Endothelial cell of umbilical vein (primary cell): ENCODE results near the gene AKT3. TPM values are rescaled to one million over a fixed set of nuclear protein-coding genes. Genes with fewer than 3 reads are reported as not detected.

Experiments
- BruUV-seq: library from RNA; stranded (reverse); fragments of 400-500 nt; replicated peaks from 2 replicates; lab custom pipeline; 2021; lab: Mats Ljungman, UMichigan
- CTCF ChIA-PET: fragments of 300-600, 350-600 bp; sonication (Branson Sonifier 250); formaldehyde crosslinking; loops from one replicate; lab custom pipeline; 2021; ENCODE audit warnings: antibody characterized with exemption, inconsistent platforms; lab: Charles Lee
- POLR2A ChIA-PET: fragments of 300-600, 350-600 bp; sonication (Branson Sonifier 250); formaldehyde crosslinking; loops from one replicate; lab custom pipeline; 2021; ENCODE audit warnings: antibody characterized with exemption, inconsistent platforms; lab: Charles Lee
- DNase-seq: peaks from one replicate; pipeline ENCODE4 v3.0.0-alpha.2; 2011; ENCODE audit warnings: low read depth, low spot score
- FAIRE-seq: peaks from 2 replicates; lab custom pipeline; 2011; peaks lifted over from hg19 to GRCh38; lab: Jason Lieb, UNC
- H2AFZ ChIP-seq: 2 replicates; pipeline ENCODE4 v1.6.0; 2012; ENCODE audit warnings: low read depth, low read length, control low read depth, inconsistent platforms
- H3K27ac ChIP-seq: 2 replicates; pipeline ENCODE4 v1.5.1; 2011; ENCODE audit warnings: low read depth, mild to moderate bottlenecking, control low read depth, low read length, moderate library complexity; ENCODE audit not compliant: insufficient read depth
- H3K27me3 ChIP-seq, 2 experiments: 2 replicates each; pipeline versions ENCODE4 v1.6.0 to v1.6.1; 2011; ENCODE audit warnings: low read length in 2 of 2, mixed read lengths in 1 of 2; ENCODE audit not compliant: control insufficient read depth in 2 of 2, insufficient read depth in 2 of 2
- H3K36me3 ChIP-seq, 2 experiments: 2 replicates in 1 of 2; 3 replicates in 1 of 2; pipeline ENCODE4 v1.5.1; 2011; ENCODE audit warnings: low read length in 2 of 2, mild to moderate bottlenecking in 1 of 2, moderate library complexity in 1 of 2; ENCODE audit not compliant: control insufficient read depth in 2 of 2, insufficient read depth in 2 of 2; ENCODE audit errors: extremely low read depth in 1 of 2
- H3K4me1 ChIP-seq: 3 replicates; pipeline ENCODE4 v1.5.1; 2011; ENCODE audit warnings: mild to moderate bottlenecking, low read length; ENCODE audit not compliant: control insufficient read depth, insufficient read depth; ENCODE audit errors: extremely low read depth
- H3K4me2 ChIP-seq: 2 replicates; pipeline ENCODE4 v1.6.1; 2011; ENCODE audit warnings: low read length, control low read depth, mixed read lengths; ENCODE audit not compliant: insufficient read depth
- H3K4me3 ChIP-seq, 3 experiments: fragments of 200-600 bp in 1 of 3; sonication (generic), shearing (Covaris generic) in 1 of 3; replicated peaks in 1 of 3; 2 replicates each; pipeline ENCODE4 v1.5.1; 2011 to 2016; ENCODE audit warnings: control low read depth in 3 of 3, low read length in 3 of 3, mild to moderate bottlenecking in 2 of 3, inconsistent platforms in 1 of 3, low read depth in 1 of 3, moderate library complexity in 1 of 3; ENCODE audit not compliant: insufficient read depth in 1 of 3
- H3K79me2 ChIP-seq: 2 replicates; pipeline ENCODE4 v1.6.0; 2012; ENCODE audit warnings: low read length, inconsistent platforms; ENCODE audit not compliant: control insufficient read depth, insufficient read depth
- H3K9ac ChIP-seq: replicated peaks from 2 replicates; pipeline ENCODE3; 2011; ENCODE audit warnings: low read length, control low read depth; ENCODE audit not compliant: insufficient read depth; ENCODE audit errors: extremely low read depth
- H3K9me1 ChIP-seq: replicated peaks from 3 replicates; pipeline ENCODE4 v1.6.0; 2011; ENCODE audit warnings: mild to moderate bottlenecking, low read length; ENCODE audit not compliant: control insufficient read depth, insufficient read depth; ENCODE audit errors: extremely low read depth
- H3K9me3 ChIP-seq: replicated peaks from 2 replicates; pipeline ENCODE4 v1.5.1; 2012; ENCODE audit warnings: low read length, inconsistent platforms; ENCODE audit not compliant: control insufficient read depth, insufficient read depth
- H4K20me1 ChIP-seq: replicated peaks from 2 replicates; pipeline ENCODE3; 2011; ENCODE audit warnings: mild to moderate bottlenecking, low read length; ENCODE audit not compliant: control insufficient read depth, insufficient read depth; ENCODE audit errors: extremely low read depth
- CTCF ChIP-seq, 2 donors: IDR thresholded peaks; 1 replicate in 1 of 2; 2 replicates in 1 of 2; pipeline ENCODE4 v1.5.1; 2011; ENCODE audit warnings: low read length in 2 of 2, mild to moderate bottlenecking in 2 of 2, moderate library complexity in 2 of 2, control low read depth in 1 of 2, inconsistent platforms in 1 of 2, low read depth in 1 of 2; ENCODE audit not compliant: insufficient read depth in 1 of 2; ENCODE audit errors: extremely low read depth in 1 of 2
- EZH2 ChIP-seq: IDR thresholded peaks from 2 replicates; pipeline ENCODE4 v1.6.1; 2012; ENCODE audit warnings: borderline replicate concordance, low read depth, mild to moderate bottlenecking, moderate library complexity, low read length, inconsistent platforms; ENCODE audit not compliant: severe bottlenecking
- FOS ChIP-seq: IDR thresholded peaks from 2 replicates; pipeline ENCODE4 v1.6.1; 2011; ENCODE audit warnings: mild to moderate bottlenecking, low read length, moderate library complexity, borderline replicate concordance; ENCODE audit not compliant: insufficient read depth
- GATA2 ChIP-seq: IDR thresholded peaks from 2 replicates; pipeline ENCODE4 v1.7.0; 2011; ENCODE audit warnings: low read depth, mild to moderate bottlenecking, moderate library complexity, mixed read lengths, low read length; ENCODE audit not compliant: insufficient read length, insufficient read depth
- JUN ChIP-seq: IDR thresholded peaks from 2 replicates; pipeline ENCODE4 v1.6.1; 2011; ENCODE audit warnings: borderline replicate concordance, low read depth; ENCODE audit not compliant: insufficient read length, insufficient read depth
- MAX ChIP-seq: IDR thresholded peaks from 2 replicates; pipeline ENCODE4 v1.6.1; 2011; ENCODE audit not compliant: insufficient read depth, insufficient read length
- MYC ChIP-seq: IDR thresholded peaks from one replicate; pipeline ENCODE4 v1.6.1; 2011; ENCODE audit warnings: mild to moderate bottlenecking, low read depth, low read length
- POLR2A ChIP-seq: IDR thresholded peaks from 2 replicates; pipeline ENCODE4 v1.6.1; 2012; ENCODE audit warnings: low read depth, mild to moderate bottlenecking, control low read depth, low read length
- POLR2AphosphoS5 ChIP-seq: IDR thresholded peaks from 2 replicates; pipeline ENCODE4 v1.6.1; 2012; ENCODE audit warnings: low read depth, mild to moderate bottlenecking, control low read depth, low read length, moderate library complexity; ENCODE audit not compliant: insufficient read depth
- dilution Hi-C: fragments of 300-500 bp; cut with MboI; formaldehyde crosslinking; loops from one replicate; pipeline ENCODE4 v1.15.0; 2019; ENCODE audit warnings: low sequenced_read_pairs; ENCODE audit not compliant: extremely low pct_ligation_motif_present
- intact Hi-C: fragments of 100-400 bp; cut with micrococcal nuclease; formaldehyde crosslinking; loops from one replicate; pipeline ENCODE4 v1.10.0; 2022
- polyA plus RNA-seq, 4 experiments: library from polyadenylated mRNA; depleted of rRNA in 3 of 4; stranded (reverse) in 3 of 4; unstranded in 1 of 4; fragments of >200 nt; gene quantifications; 2 replicates each; pipeline versions ENCODE4 v1.2.1 to v1.2.3, GENCODE V29; 2011 to 2012; ENCODE audit warnings: missing spikeins in 1 of 4
- total RNA-seq: library from RNA; stranded (reverse); gene quantifications from 2 replicates; pipeline ENCODE4 v1.2.3, GENCODE V29; 2021

Gene AKT3
- total and polyA plus RNA-seq, 2 donors (not counting 3 experiments of a cell fraction or from before 2014, with no cell fraction given), result 20.6 to 97.1 TPM

- no peaks in the 10 kb centered on the region for H3K36me3 ChIP-seq
- peaks cover 9% of the 10 kb centered on the region for H3K4me1 ChIP-seq
- ChIA-PET POLR2A (no interaction called here), CTCF (no interaction called here)
- H3K27me3 ChIP-seq, result no peaks in the 10 kb centered on the region
- no peak for FAIRE-seq
- H2AFZ ChIP-seq, result no peak overlapping the region
- TF ChIP-seq FOS, result no peak
- no peak for TF ChIP-seq GATA2
- TF ChIP-seq MAX, result no peak
- TF ChIP-seq MYC, result no peak
- no peak for TF ChIP-seq POLR2A
- no peak for TF ChIP-seq EZH2
- TF ChIP-seq CTCF (IDR thresholded peaks at IDR 0.05; ENCODE audit: extremely low read depth in 1 of 2, insufficient read depth in 1 of 2, low read depth in 1 of 2, low read length in 2 of 2), result no peak
- no peak for TF ChIP-seq POLR2AphosphoS5
- no peak for TF ChIP-seq JUN
- no peak overlapping the region for H3K9ac ChIP-seq
- H3K4me2 ChIP-seq, result no peak overlapping the region
- H3K4me3 ChIP-seq, result no peak overlapping the region
- H4K20me1 ChIP-seq, result no peaks in the 10 kb centered on the region
- H3K9me3 ChIP-seq, result no peaks in the 10 kb centered on the region
- BruUV-seq, result no TSS peak
- no peaks in the 10 kb centered on the region for H3K79me2 ChIP-seq
- no peak overlapping the region for H3K27ac ChIP-seq
- intact Hi-C loops, result loop anchor here (5.0 to 10.0 kb wide), 2 partner anchors 219 to 746 kb away; no protein-coding TSS in a partner anchor
- dilution Hi-C loops, result no loop called here
- no peaks in the 10 kb centered on the region for H3K9me1 ChIP-seq
- DNase-seq, result no peak
These were observed 323.9 kb downstream of the AKT3 start for GRCh38 chr1:243526180-243526579.
